NCI-H345 (cell line): ENCODE measurements around the gene KCNG4.

Experiments used
- DNase-seq: peaks from one replicate; lab custom pipeline; 2025; lab: John Stamatoyannopoulos, UW

The KCNG4 gene, protein sequence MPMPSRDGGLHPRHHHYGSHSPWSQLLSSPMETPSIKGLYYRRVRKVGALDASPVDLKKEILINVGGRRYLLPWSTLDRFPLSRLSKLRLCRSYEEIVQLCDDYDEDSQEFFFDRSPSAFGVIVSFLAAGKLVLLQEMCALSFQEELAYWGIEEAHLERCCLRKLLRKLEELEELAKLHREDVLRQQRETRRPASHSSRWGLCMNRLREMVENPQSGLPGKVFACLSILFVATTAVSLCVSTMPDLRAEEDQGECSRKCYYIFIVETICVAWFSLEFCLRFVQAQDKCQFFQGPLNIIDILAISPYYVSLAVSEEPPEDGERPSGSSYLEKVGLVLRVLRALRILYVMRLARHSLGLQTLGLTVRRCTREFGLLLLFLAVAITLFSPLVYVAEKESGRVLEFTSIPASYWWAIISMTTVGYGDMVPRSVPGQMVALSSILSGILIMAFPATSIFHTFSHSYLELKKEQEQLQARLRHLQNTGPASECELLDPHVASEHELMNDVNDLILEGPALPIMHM

DNA sequence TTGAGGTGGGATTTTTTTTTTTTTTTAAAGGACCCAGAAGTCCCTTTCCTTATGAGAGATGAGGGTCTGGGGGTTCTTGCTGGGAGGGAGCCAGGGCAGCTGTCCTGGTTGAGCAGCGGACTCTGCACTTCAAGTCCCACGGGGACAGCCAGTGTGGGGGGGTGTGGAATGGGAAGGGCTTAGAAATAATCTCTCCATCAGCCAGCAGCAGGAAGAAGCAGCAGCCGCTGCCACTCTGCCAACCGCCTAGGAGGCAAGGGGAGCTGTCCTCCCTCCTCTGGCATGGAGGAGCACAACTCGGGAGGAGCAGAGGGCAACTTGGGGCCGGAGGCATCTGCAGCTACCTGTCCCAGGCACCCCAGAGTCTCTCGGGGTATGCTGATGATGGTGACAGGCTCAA, at the start of gene KCNG4:
TSS of gene KCNG4 (minus strand) at position 104 of the 400 bp plus-strand sequence. CDS start 2,527 bp downstream, outside the sequence.
- no peak for DNase-seq

- DNase-seq = no peak
Measured at GRCh38 chr16:84288902-84289301, 49.1 kb upstream of the KCNG4 start.

- no peak for DNase-seq
Measured at GRCh38 chr16:84286578-84287240, 46.9 kb upstream of the KCNG4 start.

GRCh38 chr16:84284154-84284722, 44.4 kb upstream of the KCNG4 start:
- DNase-seq = no peak

GRCh38 chr16:84283314-84284153, 43.7 kb upstream of the KCNG4 start:
- DNase-seq = no peak

DNA sequence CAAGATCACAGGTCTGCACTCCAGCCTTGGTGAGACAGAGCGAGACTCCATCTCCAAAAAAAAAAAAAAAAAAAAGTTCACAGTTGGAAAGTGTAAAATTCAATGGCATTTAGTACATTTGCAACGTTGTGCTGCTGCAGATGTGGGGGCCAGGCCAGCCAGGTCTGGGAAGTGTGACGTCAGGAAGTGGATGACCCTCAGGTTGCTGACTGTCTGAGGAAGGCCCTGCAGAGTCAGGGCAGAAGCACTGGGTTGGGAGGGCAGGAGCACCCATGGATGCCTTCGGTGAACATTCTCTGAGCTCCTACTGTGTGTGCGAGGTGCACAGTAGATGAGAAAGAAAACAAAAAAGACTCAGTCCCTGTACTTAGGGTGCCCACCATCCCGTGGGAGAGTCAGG, 42.7 kb upstream of the KCNG4 start:
- no peak for DNase-seq

- no peak for DNase-seq
Measured at GRCh38 chr16:84281074-84281473, 41.3 kb upstream of the KCNG4 start.

DNA sequence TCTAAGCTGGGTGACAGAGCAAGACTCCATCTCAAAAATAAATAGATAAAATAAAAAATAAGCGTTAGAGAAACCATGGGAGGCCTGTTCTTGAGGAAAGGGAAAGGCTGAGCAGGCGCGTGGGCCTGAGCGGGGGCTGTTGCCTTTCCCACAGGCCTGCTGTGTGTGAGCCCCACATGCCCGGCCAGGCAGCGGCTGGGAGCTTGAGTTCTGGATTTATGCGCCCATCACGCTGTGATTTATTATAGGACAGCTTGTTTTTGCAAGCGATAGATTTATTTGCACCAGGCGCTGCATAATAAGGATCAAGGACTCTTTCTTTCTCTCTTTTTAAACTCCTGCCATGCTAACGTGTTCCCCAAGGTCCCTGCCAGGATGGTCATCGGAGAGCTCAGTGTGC, 40.1 kb upstream of the KCNG4 start:
- no peak for DNase-seq

DNA sequence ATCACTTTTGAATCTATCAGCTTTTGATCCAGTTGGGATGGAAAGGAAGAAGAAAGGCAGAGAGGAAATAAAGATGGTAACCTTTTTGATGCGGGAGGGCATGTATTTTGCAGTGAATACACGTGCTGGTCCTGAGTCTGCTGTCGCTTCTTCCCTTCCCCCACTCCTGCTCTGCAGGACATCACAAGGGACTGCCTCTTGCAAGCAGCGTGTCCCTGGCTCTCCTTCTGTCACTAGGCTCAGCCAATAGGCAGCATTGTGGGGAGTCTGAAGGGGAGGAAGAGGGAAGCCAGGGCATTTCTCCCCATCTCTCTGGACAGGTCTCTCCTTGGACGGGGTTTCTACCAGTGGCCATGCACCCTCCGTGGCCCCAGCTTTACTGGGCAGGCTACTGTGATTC, 39.2 kb upstream of the KCNG4 start:
- DNase-seq = no peak

DNA sequence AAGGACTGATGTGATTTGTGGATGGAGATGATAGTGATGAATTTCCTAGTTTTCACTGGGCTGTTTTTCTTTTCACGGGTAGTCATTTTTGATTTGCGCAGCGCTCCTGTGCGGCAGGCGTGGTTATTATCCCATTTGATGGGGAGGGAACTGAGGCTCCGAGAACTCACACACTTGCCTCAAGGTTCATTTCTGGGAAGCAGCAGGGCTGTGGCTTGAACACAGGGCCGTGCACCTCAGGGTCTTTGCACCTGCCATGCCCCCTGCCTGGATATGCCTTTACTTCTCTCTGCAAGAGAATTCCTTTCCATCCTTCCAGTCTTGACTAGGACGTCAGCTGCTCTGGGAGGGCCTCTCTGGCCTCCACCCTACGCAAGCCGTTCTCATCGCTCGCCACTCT, 38.5 kb upstream of the KCNG4 start:
- no peak for DNase-seq

GRCh38 chr16:84277244-84277823, 37.5 kb upstream of the KCNG4 start:
- peak; percentile 45 for DNase-seq

DNA sequence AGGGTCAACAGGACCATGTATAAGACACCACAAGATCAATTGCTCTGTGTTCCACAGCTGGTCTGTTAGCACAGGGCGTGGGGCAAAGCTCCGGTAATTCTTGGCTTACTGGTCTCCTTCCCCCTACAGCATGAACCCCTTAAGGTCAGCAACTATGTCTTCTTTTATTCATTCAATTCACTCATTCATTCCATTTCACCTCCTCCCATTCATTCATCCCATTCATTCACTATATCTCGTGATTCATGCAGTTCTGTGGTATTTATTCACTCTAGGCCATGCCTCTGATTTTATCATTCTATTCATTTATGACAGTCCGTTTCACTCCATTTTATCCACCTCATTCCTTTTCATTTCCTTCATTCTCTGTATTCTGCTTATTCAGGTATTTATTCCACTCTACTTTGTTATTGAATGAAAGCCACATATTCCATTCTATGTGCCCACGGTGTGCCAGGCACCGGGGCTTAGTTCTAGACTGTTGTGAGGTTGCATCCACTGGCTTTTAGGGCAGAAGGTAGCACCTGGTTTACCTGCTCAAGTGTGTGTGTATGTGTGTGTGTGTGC, 35.9 kb upstream of the KCNG4 start:
- no peak for DNase-seq

GRCh38 chr16:84274515-84274914, 34.7 kb upstream of the KCNG4 start:
- DNase-seq = no peak

GRCh38 chr16:84272740-84273320, 33.0 kb upstream of the KCNG4 start:
- no peak for DNase-seq

- no peak for DNase-seq
Measured at GRCh38 chr16:84271866-84272265, 32.1 kb upstream of the KCNG4 start.

GRCh38 chr16:84271037-84271436, 31.2 kb upstream of the KCNG4 start:
- no peak for DNase-seq

DNA sequence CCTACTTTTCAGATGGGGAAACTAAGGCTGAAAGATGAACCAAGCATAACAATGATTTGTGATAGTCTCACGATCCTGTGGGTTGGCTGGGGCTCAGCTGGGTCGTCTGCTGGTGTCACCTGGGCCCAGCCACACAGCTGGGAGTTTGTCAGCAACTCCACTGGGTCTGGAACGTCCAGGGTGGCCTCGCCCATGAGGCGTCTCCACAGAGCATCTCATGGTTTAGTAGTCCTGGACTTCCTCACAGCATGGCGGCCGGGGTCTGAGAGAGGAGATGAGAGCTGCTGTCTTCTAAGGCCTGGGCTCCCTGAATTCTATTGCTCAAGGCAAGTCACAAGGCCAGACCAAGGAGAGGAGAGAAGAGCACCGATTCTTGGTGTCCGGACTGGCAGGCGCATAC, 30.7 kb upstream of the KCNG4 start:
- DNase-seq = no peak

GRCh38 chr16:84270071-84270470, 30.3 kb upstream of the KCNG4 start:
- no peak for DNase-seq

DNA sequence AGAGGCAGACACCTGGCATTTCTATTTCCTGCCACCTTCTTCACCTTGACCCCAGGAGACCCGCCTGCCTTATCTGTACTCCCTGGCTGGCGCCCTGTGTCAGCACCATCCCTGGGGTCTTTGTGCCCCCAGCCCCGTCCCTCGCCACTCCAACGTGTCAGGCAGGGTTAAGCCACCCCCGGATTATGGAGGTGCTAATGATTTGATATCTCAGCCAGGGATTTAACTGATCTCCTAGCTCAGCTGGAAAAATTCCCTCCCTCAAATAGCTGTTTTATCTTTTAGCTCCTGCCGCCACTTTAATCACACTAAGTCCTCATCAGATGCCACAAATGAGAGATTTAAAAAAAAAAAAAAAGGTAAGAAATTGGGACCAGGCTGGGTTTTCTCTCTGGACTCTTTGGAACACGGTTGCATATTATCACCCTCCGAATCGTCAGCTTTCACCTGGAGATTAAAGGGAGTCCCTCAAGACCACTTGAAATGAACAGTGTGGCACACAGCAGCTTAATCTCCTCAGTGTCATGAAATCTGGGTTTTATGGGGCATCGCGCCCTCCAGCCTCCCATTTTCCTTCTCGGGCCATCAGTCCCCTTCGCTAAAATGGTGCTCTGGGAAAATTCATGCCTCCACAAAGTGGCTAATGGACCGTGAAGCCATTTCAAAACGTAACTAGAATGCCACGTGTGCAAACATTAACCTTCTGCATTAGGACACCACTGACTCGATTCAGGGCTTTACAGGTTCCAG, 28.7 kb upstream of the KCNG4 start:
- peak; percentile 2 for DNase-seq

- no peak for DNase-seq
Measured at GRCh38 chr16:84267380-84267779, 27.6 kb upstream of the KCNG4 start.
